T-helper 9 cell (primary cell): Measurements from ENCODE around the gene LRRFIP1.

Experiments used
- DNase-seq: peaks from one replicate; pipeline ENCODE4 v3.0.0-alpha.2; 2020

The LRRFIP1 gene

DNA sequence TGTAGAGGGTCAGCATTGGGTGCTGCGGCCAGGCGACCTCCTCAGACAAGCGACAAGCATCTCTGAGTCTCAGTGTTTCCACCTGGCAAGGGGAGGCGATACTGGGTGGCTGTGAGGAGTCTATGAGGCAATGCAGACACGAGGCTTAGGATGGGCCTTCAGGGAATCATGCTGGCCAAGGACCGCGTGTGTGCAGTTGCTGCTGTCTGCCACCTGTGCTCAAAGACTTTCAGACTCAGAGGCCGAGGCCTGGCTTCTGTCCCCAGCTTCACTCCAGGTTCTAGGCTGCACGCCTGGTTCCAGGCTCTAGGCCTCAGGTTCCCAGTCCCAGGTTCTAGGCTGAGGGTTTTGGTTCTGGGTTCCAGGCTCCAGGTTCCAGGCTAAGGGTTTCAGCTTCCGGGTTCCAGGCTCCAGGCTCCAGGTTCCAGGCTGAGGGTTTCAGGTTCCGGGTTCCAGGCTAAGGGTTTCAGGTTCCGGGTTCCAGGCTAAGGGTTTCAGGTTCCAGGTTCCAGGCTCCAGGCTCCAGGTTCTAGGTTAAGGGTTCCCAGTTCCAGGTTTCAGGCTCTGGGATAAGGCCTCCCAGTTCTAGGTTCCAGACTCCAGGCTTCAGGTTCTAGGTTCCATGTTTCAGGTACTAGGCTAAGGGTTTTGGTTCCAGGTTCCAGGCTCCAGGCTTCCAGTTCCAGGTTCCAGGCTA is 14.8 kb downstream of the LRRFIP1 start:
- DNase-seq = no peak

- DNase-seq = no peak
These were observed 15.7 kb downstream of the LRRFIP1 start for GRCh38 chr2:237643066-237643465.

DNA sequence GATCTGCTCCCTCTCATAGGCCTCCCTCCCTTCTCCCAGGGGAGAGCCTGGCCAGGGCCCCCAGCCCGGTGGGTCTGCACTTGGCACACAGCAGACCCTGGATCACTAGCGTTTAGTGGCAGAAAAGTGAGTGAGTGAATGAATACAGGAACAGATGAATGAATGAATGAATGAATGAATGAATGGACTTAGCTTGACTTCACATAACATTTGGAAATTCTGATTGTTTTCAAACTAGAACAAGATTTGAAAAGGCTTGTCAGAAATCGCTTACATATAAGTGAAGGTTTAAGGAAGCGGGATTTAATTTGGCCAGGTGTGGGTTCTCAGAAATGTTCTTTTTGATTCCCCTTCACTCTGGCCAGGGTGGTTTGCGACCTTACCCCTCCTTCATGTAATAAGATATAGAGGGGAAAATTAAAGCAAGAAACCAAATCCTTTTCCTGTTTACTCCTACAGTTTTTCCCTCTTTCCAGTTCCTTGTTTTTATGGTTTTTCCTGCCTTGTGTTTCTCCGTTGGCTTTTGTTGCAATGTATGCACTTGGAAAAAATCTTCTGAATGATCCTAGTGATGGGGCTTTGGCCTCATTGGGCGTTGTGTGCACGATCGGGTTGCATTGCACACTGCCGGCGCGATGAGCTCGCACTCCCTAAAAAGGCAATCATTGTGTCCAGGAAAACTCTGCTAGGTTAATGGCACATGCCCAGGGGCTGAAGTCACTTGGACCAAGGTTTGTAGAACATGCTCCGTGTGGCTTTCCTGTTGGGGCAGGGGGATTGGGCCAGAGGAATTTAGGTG is 16.4 kb downstream of the LRRFIP1 start:
- no peak for DNase-seq

DNA sequence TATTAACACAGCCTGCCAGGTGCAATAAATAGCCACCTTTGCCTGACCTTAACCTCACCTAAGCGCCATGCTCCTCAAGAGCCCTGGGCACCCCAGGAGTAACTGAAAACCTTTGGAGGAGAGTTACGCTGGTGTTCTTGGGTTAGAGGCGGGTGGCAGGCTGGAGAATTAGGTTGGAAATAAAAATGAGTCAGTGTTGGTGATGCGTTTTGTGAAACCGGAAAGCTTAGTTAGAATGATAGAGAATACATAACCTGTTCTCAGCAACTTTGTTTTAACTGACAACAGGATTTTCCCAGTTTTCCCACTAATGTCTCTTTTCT is 17.0 kb downstream of the LRRFIP1 start:
- no peak for DNase-seq

- DNase-seq = no peak
These were observed 17.9 kb downstream of the LRRFIP1 start for GRCh38 chr2:237645261-237645660.

DNA sequence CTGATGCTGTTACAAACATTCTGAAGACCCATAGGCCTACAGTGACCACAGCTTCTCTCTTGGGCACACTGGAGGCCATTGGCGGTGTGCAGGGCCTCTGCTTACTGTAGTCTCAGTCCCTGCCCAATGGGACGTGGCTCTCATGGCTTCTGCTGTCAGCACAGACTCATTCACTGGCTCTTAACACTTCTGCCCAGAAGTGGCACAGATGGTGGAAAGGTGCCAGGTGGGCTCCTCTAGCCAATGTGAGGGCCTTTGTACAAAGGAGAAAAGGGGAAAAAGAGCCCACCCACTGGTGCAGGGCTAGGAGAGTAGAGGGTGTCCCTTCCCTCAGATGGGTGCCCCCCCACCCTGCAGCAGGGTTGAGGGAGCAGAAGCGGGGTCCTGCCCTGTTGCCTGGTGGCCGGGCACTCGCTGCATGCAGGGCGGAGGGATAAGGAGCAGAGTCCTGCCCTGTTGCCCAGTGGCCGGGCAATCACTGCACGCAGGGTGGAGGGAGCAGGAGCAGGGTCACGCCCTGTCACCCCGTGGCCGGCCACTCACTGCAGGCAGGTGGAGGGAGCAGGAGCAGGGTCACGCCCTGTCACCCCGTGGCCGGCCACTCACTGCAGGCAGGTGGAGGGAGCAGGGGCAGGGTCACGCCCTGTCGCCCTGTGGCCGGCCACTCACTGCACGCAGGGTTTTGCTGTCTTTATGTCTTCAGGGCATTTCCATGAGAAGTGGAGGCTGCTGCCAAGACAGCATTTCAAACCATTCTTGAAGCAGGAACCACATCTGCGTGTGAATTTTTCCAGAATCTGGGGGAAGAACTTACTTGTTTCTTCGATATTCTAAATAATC is 20.0 kb downstream of the LRRFIP1 start:
- no peak for DNase-seq

- DNase-seq = no peak
These were observed 20.6 kb downstream of the LRRFIP1 start for GRCh38 chr2:237648016-237648381.

GRCh38 chr2:237649541-237650454 is 22.4 kb downstream of the LRRFIP1 start:
- DNase-seq = no peak

- DNase-seq = no peak
These were observed 23.1 kb downstream of the LRRFIP1 start for GRCh38 chr2:237650455-237650850.

GRCh38 chr2:237651761-237652160 is 24.4 kb downstream of the LRRFIP1 start:
- DNase-seq = no peak

- no peak for DNase-seq
These were observed 24.8 kb downstream of the LRRFIP1 start for GRCh38 chr2:237652181-237652580.

GRCh38 chr2:237652854-237653253 is 25.5 kb downstream of the LRRFIP1 start:
- DNase-seq = no peak

DNA sequence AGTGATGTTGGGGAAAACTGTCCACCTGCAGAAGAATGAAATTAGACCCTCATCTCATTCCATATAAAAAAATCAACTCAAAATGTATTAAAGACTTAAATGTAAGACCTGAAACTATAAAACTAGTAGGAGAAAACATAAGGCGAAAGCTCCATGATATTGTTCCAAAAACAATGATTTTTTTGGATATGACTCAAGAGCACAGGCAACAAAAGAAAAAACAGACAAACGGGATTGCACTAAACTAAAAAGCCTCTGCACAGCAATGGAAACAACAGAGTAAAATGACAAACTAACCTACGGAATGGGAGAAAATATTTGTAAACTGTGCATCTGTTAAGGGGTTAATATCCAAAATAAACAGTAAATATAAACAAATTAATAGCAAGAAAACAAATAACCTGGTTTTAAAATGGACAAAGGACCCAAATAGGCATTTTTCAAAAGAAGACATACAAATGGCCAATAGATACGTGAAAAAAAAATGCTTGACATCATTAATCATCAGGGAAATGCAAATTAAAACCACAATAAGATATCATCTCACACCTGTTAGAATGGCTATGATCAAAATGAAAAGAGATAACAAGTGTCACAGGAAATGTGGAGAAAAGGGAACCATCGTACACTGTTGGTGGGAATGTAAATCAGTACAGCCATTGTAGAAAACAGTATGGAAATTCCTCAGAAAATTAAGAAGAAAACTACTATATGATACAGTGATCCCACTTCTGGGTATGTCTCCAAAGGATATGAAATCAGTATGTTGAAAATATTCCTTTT is 26.6 kb downstream of the LRRFIP1 start:
- DNase-seq = no peak

GRCh38 chr2:237657063-237657462 is 29.7 kb downstream of the LRRFIP1 start:
- no peak for DNase-seq

- DNase-seq = no peak
These were observed 33.1 kb downstream of the LRRFIP1 start for GRCh38 chr2:237660381-237660900.

DNA sequence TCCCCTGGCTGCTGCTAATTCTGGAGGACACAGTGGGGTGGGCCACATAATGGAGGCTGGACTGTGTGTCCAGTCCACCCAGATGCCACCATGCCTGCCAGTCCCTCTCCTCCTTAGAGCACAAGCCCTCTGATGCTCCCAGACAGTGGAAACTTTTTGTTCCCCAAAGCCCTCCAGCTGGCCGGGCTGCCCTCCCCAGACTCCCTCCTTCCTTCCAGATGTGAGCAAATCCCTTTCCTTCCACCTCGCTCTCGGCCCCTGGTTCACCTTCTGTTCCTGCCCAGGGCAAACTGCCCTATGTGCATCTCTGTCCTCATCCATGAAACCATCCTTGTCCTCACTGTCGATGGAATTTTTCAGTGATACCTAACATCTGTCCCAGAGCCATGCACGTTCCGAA is 33.9 kb downstream of the LRRFIP1 start:
- DNase-seq = no peak

GRCh38 chr2:237661799-237662328 is 34.5 kb downstream of the LRRFIP1 start:
- DNase-seq = no peak

- DNase-seq = peak; percentile 18
These were observed 35.3 kb downstream of the LRRFIP1 start for GRCh38 chr2:237662671-237663093.

GRCh38 chr2:237663517-237664110 is 36.2 kb downstream of the LRRFIP1 start:
- DNase-seq = no peak

DNA sequence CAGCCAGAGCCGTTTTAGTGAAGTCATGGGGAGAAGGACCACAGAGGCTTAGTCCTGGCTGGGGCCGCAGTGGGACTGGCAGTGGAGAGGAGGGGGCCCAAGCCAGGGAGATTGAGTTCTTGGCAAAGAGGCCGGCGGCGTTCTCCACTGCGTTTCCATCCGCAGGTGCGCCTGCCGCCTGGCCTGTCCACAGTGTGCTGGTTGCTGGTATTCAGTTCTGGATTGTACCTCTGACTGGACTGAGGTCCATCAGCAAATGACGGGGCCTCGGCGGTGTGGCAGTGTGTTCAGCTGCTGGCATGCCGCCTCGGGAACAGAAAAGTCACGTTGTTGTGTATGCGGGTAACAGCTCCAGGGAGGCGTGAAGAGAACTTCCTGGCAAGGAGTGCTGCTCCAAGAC is 36.8 kb downstream of the LRRFIP1 start:
- DNase-seq = no peak

- no peak for DNase-seq
These were observed 38.3 kb downstream of the LRRFIP1 start for GRCh38 chr2:237665713-237666143.
